ENCODE data around the gene WBP1L.

The WBP1L gene

DNA sequence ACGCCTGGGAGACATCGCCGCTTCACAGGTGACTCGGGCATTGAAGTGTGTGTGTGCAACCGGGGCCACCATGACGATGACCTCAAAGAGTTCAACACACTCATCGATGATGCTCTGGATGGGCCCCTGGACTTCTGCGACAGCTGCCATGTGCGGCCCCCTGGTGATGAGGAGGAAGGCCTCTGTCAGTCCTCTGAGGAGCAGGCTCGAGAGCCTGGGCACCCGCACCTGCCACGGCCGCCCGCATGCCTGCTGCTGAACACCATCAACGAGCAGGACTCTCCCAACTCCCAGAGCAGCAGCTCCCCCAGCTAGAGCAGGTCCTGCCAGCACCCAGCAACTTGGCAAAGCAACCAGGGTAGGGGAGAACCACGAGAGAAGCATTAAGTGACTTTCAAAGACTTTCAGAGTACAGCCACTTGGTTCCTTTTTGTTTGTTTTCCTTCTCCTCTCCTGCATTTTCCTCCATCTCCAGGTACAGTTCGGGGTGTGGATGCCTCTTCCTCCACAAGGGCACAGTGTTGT, 69.3 kb downstream of the WBP1L start:
- TF ChIP-seq, protein P1, sequence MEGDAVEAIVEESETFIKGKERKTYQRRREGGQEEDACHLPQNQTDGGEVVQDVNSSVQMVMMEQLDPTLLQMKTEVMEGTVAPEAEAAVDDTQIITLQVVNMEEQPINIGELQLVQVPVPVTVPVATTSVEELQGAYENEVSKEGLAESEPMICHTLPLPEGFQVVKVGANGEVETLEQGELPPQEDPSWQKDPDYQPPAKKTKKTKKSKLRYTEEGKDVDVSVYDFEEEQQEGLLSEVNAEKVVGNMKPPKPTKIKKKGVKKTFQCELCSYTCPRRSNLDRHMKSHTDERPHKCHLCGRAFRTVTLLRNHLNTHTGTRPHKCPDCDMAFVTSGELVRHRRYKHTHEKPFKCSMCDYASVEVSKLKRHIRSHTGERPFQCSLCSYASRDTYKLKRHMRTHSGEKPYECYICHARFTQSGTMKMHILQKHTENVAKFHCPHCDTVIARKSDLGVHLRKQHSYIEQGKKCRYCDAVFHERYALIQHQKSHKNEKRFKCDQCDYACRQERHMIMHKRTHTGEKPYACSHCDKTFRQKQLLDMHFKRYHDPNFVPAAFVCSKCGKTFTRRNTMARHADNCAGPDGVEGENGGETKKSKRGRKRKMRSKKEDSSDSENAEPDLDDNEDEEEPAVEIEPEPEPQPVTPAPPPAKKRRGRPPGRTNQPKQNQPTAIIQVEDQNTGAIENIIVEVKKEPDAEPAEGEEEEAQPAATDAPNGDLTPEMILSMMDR (conservative IDR thresholded peaks at IDR 0.05; ENCODE audit: low read length), result no peak
- DNase-seq (ENCODE audit: low read depth), result no peak
- no peak overlapping the region for H3K4me3 ChIP-seq (ENCODE audit: low read length)

DNA sequence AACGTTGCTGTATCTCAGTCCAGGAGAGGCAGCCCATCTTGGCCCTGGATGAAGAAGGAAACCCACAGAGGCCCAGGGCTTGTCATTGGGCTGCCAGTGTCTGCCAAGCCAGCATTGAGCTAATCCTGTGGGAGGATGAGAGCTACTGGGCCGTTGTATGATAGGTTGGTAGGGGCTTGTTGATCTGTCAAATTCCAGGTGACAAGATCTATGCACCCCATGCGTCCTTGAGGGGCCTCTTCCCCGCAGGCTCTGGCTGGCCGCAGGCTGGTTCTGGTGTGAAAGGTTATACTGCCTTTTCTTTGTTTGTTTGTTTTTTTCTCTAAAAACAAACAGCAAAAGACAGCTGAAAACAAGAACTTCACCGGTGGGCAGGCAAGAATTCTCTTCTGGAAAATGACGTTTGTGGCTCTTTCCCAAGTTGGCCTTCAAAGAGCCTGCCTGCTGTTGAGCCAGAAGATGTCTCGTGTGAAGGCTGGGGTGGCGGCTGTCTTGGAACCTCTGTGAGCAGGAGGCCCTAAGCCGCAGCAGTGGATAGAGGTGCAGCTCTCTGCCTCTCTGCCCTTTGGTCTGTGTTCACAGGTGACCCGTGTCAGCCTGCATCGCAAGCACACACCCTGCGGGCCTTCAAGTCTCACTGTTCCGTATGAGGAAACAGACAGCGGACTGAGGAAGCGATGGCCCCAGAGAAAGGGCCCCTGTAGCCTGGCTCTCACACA, 70.1 kb downstream of the WBP1L start:
- TF ChIP-seq, protein P1 (conservative IDR thresholded peaks at IDR 0.05; ENCODE audit: low read length), result no peak
- H3K4me3 ChIP-seq (ENCODE audit: low read length), result no peak overlapping the region
- DNase-seq (ENCODE audit: low read depth), result peak; percentile 31

DNA sequence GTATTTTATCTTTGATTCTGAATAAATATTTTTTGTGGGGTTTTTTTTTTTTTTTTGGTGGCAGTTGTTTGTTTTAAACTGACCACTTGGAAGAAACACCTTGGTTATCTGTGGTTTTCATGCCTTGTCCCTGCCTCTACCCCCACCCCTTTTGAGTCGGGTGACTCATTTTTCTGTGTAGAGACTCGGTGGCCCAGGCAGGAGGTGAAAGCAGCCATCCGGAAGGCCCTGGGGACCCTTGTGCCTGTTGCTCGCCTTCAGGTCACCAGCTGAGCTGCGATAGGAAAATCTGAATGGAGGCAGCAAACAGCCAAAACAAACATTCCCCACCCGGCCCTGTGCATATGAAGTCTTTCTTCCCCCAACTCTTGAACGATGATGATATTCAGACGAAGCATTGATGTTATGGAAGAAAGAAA, 70.7 kb downstream of the WBP1L start:
- no peak for DNase-seq (ENCODE audit: low read depth)
- TF ChIP-seq, protein P1 (conservative IDR thresholded peaks at IDR 0.05; ENCODE audit: low read length), result no peak
- no peak overlapping the region for H3K4me3 ChIP-seq (ENCODE audit: low read length)

GRCh38 chr10:102814873-102815661, 71.3 kb downstream of the WBP1L start:
- no peak overlapping the region for H3K4me3 ChIP-seq (ENCODE audit: low read length)
- DNase-seq (ENCODE audit: low read depth), result peak; percentile 58
- TF ChIP-seq, protein P1 (conservative IDR thresholded peaks at IDR 0.05; ENCODE audit: low read length), result 0 out of 2 replicates have a peak, but pooled peaks have one; percentile 2

DNA sequence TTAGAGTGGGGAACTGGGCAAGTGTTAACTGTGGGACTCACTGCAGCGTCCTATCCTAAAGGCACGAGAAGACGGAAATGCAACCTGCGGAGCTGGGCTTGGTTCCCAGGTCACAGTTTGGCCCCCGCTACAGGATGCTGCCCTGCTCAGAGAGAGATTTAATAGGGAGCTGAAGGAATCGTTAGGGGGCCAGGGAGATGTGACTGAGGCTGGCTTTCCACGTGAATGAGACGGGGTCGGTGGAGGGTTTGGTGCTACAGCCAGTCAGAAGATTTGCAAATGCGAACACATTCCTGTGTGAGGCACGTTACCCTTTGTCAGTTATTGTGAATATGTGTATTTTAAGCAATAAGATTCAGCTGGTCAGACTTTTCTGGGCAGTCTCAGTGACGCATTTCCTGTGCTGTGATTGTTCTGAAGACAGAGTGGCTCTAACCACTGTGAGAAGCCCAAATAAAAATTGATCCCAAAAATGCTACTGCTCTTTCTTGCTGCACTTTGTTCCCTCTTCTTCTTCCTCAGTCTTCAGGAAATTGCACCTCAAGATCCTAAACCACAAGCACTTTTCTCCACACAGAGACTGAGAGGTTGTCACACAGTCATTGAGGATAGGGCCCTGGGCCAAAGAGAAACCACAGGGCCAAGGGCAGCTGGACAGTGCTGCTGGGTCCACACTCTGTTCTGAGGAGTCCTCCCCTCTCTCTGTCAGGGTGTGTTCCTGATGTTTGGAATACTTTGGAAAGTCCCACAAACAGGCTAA, 72.2 kb downstream of the WBP1L start:
- no peak overlapping the region; the same call in 1 of the 2 replicates for H3K4me3 ChIP-seq (ENCODE audit: low read length)
- DNase-seq (ENCODE audit: low read depth), result peak; percentile 89
- TF ChIP-seq, protein P1 (conservative IDR thresholded peaks at IDR 0.05; ENCODE audit: low read length), result no peak

- no peak for DNase-seq (ENCODE audit: low read depth)
- TF ChIP-seq, protein P1 (conservative IDR thresholded peaks at IDR 0.05; ENCODE audit: low read length), result no peak
- no peak overlapping the region for H3K4me3 ChIP-seq (ENCODE audit: low read length)
These were observed 73.4 kb downstream of the WBP1L start for GRCh38 chr10:102817175-102817574.
